OCI-LY1 (cell line): ENCODE results near the gene SFMBT2.

Experiments used
- H2AFZ ChIP-seq: fragments of 200-600 bp; sonication (generic), shearing (Covaris generic); 2 replicates; pipeline ENCODE4 v1.6.0; 2014; ENCODE audit warnings: antibody characterized with exemption, mild to moderate bottlenecking, low read length
- H3F3A ChIP-seq: fragments of 200-600 bp; sonication (generic), shearing (Covaris generic); 2 replicates; pipeline ENCODE4 v1.6.0; 2014; ENCODE audit warnings: mild to moderate bottlenecking, antibody characterized with exemption, low read length, moderate library complexity; ENCODE audit not compliant: insufficient read depth
- H3K27ac ChIP-seq: fragments of 200-600 bp; sonication (generic); 2 replicates; pipeline ENCODE4 v1.5.1; 2014; ENCODE audit warnings: low read length, mixed run types, mild to moderate bottlenecking, low read depth; ENCODE audit not compliant: poor library complexity, severe bottlenecking
- H3K27me3 ChIP-seq: fragments of 200-600 bp; sonication (generic); 2 replicates; pipeline ENCODE4 v1.6.0; 2014; ENCODE audit warnings: antibody characterized with exemption, mild to moderate bottlenecking, low read length, moderate library complexity; ENCODE audit not compliant: insufficient read depth
- H3K36me3 ChIP-seq: fragments of 200-600 bp; sonication (generic); 2 replicates; pipeline ENCODE4 v1.6.1; 2014; ENCODE audit warnings: mild to moderate bottlenecking, antibody characterized with exemption, low read length, moderate library complexity, mixed read lengths; ENCODE audit not compliant: insufficient read depth
- H3K4me1 ChIP-seq: fragments of 200-600 bp; sonication (generic); 2 replicates; pipeline ENCODE4 v1.5.1; 2014; ENCODE audit warnings: mild to moderate bottlenecking, low read length, moderate library complexity; ENCODE audit not compliant: insufficient read depth, severe bottlenecking
- H3K4me2 ChIP-seq: fragments of 200-600 bp; sonication (generic), shearing (Covaris generic); 2 replicates; pipeline ENCODE4 v1.6.1; 2014; ENCODE audit warnings: low read length
- H3K4me3 ChIP-seq: fragments of 200-600 bp; sonication (generic); 2 replicates; pipeline ENCODE4 v1.5.1; 2014; ENCODE audit warnings: low read length, low read depth, mild to moderate bottlenecking, mixed read lengths; ENCODE audit not compliant: poor library complexity, severe bottlenecking
- H3K79me2 ChIP-seq: fragments of 200-600 bp; shearing (Covaris generic); 2 replicates; pipeline ENCODE4 v1.6.1; 2016; ENCODE audit warnings: mixed run types, low read length, mixed read lengths; ENCODE audit not compliant: insufficient read depth
- H3K9ac ChIP-seq: fragments of 200-600 bp; sonication (generic), shearing (Covaris generic); 2 replicates; pipeline ENCODE4 v1.6.1; 2014; ENCODE audit warnings: mild to moderate bottlenecking, low read length, mixed read lengths
- H3K9me2 ChIP-seq: fragments of 200-600 bp; sonication (generic), shearing (Covaris generic); 2 replicates; pipeline ENCODE4 v1.6.1; 2014; ENCODE audit warnings: low read depth, mild to moderate bottlenecking, low read length, mixed read lengths
- H3K9me3 ChIP-seq: fragments of 200-600 bp; shearing (Covaris generic); 2 replicates; pipeline ENCODE4 v1.6.1; 2014; ENCODE audit warnings: low read length, mixed read lengths
- H4K20me1 ChIP-seq: fragments of 200-600 bp; sonication (generic), shearing (Covaris generic); 2 replicates; pipeline ENCODE4 v1.6.0; 2016; ENCODE audit warnings: mild to moderate bottlenecking, low read length; ENCODE audit not compliant: insufficient read depth
- CTCF ChIP-seq: fragments of 200-600 bp; sonication (generic), shearing (Covaris generic); IDR thresholded peaks from 2 replicates; pipeline ENCODE4 v1.5.1; 2017; ENCODE audit warnings: mild to moderate bottlenecking, antibody characterized with exemption, low read length, moderate library complexity, mixed read lengths
- EZH2 ChIP-seq: fragments of 200-600 bp; sonication (generic), shearing (Covaris generic); IDR thresholded peaks from 2 replicates; pipeline ENCODE4 v1.8.0; 2017; ENCODE audit warnings: borderline replicate concordance, mixed run types, mild to moderate bottlenecking, antibody characterized with exemption, low read length, moderate library complexity, mixed read lengths

SFMBT2 gene

GRCh38 chr10:7374795-7375194 is 36.0 kb downstream of the SFMBT2 start:
- Histone ChIP-seq H3F3A (no peaks in the 10 kb centered on the region), H3K9ac (no peak overlapping the region), H3K9me2 (no peaks in the 10 kb centered on the region), H3K36me3 (peaks cover 75% of the 10 kb centered on the region), H3K27ac (no peak overlapping the region), H3K27me3 (no peaks in the 10 kb centered on the region), H3K9me3 (peaks cover 11% of the 10 kb centered on the region), H3K4me3 (no peak overlapping the region), H2AFZ (no peak overlapping the region), H3K4me1 (no peaks in the 10 kb centered on the region), H3K79me2 (no peaks in the 10 kb centered on the region), H4K20me1 (no peaks in the 10 kb centered on the region), H3K4me2 (no peak overlapping the region)
- TF ChIP-seq EZH2 (no peak), CTCF (no peak)

- no peak overlapping the region for H3K4me2 ChIP-seq
Measured at GRCh38 chr10:7373039-7373438, 37.8 kb downstream of the SFMBT2 start.

GRCh38 chr10:7372504-7372903 is 38.3 kb downstream of the SFMBT2 start:
- no peaks in the 10 kb centered on the region for H3K27me3 ChIP-seq
- TF ChIP-seq EZH2 = no peak
- no peak for TF ChIP-seq CTCF
- H4K20me1 ChIP-seq = no peaks in the 10 kb centered on the region
- H3K9me2 ChIP-seq = no peaks in the 10 kb centered on the region
- H3K9me3 ChIP-seq = peaks cover 11% of the 10 kb centered on the region
- no peak overlapping the region for H3K4me2 ChIP-seq
- H3K4me3 ChIP-seq = no peak overlapping the region
- no peak overlapping the region for H2AFZ ChIP-seq
- H3K36me3 ChIP-seq = peaks cover 77% of the 10 kb centered on the region
- H3F3A ChIP-seq = no peaks in the 10 kb centered on the region
- H3K79me2 ChIP-seq = no peaks in the 10 kb centered on the region
- H3K9ac ChIP-seq = no peak overlapping the region
- no peaks in the 10 kb centered on the region for H3K4me1 ChIP-seq
- no peak overlapping the region for H3K27ac ChIP-seq

More at GRCh38 chr10:7373039-7373438, 37.8 kb downstream of the SFMBT2 start:
- Histone ChIP-seq H3K9ac (no peak overlapping the region), H2AFZ (no peak overlapping the region), H3K9me2 (no peaks in the 10 kb centered on the region), H3K79me2 (no peaks in the 10 kb centered on the region), H3F3A (no peaks in the 10 kb centered on the region), H3K9me3 (peaks cover 11% of the 10 kb centered on the region), H3K4me1 (no peaks in the 10 kb centered on the region), H3K27me3 (no peaks in the 10 kb centered on the region), H3K4me3 (no peak overlapping the region), H4K20me1 (no peaks in the 10 kb centered on the region), H3K36me3 (peaks cover 77% of the 10 kb centered on the region), H3K27ac (no peak overlapping the region)
- TF ChIP-seq EZH2 = no peak
- TF ChIP-seq CTCF = no peak
